HUES64 (cell line): ENCODE measurements around the gene ANO10.

Experiments used
- H3K27ac ChIP-seq: 2 replicates; pipeline ENCODE4 v1.7.0; 2013; ENCODE audit warnings: low read depth, low read length, inconsistent platforms
- H3K27me3 ChIP-seq: 2 replicates; pipeline ENCODE4 v1.6.1; 2013; ENCODE audit warnings: mild to moderate bottlenecking, low read length; ENCODE audit not compliant: insufficient read depth
- H3K36me3 ChIP-seq: 2 replicates; pipeline ENCODE4 v1.6.1; 2013; ENCODE audit warnings: mild to moderate bottlenecking, low read length; ENCODE audit not compliant: insufficient read depth
- H3K4me1 ChIP-seq: 2 replicates; pipeline ENCODE4 v1.6.1; 2013; ENCODE audit warnings: mild to moderate bottlenecking, low read length, moderate library complexity; ENCODE audit not compliant: insufficient read depth
- H3K4me3 ChIP-seq: 2 replicates; pipeline ENCODE4 v1.5.1; 2013; ENCODE audit warnings: mild to moderate bottlenecking, low read length, moderate library complexity
- H3K9ac ChIP-seq: 2 replicates; pipeline ENCODE4 v1.6.1; 2013; ENCODE audit warnings: mild to moderate bottlenecking, low read depth, low read length
- H3K9me3 ChIP-seq: 2 replicates; pipeline ENCODE4 v1.6.1; 2013; ENCODE audit warnings: low read depth, low read length; ENCODE audit not compliant: insufficient read depth
- WGBS: fragments of 150-250, 120-280 bp; methylation state at CpG from one replicate; pipeline ENCODE4 v1.1.7; 2013; ENCODE audit warnings: missing lambda C conversion rate; 5-methylcytosine and 5-hydroxymethylcytosine counted together

The ANO10 gene

DNA sequence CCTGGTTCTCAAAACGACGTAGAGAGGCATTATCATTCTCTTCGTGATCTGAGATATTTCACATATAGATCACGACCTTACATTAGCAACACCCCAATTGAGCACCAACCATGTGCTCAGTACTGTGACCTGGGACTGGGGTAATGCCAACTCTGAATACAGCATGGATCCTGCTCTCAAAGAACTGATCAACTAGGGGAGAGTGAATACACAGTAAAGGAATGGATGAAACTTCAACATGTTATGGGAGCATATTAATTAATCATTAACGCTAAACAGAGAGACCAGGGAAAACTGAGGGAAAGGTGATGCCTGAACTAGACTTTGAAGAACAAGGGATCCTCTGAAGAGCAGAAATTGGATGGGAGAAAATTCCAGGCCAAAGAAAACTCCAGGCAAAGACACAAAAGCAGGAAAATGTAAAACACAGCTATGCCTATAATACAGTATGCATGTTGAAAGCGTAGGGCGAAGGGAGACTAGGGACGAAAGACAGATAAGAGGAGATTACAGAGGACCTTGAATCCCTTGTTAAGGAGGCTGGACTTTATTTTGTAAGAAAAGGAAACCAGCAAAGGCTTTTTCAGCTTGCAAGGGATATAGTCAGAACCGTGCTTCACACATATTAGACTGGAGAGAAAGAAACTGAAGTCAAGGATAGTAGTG, 105.7 kb downstream of the ANO10 start:
- Histone ChIP-seq H3K4me1 (no peaks in the 10 kb centered on the region), H3K27ac (no peak overlapping the region), H3K4me3 (no peak overlapping the region), H3K36me3 (peaks cover 14% of the 10 kb centered on the region), H3K9ac (no peak overlapping the region), H3K27me3 (no peaks in the 10 kb centered on the region), H3K9me3 (peaks cover 3% of the 10 kb centered on the region; the same call in 1 of the 2 replicates)
- 95% methylated on average over 9 of the region's 9 CpGs for WGBS

DNA sequence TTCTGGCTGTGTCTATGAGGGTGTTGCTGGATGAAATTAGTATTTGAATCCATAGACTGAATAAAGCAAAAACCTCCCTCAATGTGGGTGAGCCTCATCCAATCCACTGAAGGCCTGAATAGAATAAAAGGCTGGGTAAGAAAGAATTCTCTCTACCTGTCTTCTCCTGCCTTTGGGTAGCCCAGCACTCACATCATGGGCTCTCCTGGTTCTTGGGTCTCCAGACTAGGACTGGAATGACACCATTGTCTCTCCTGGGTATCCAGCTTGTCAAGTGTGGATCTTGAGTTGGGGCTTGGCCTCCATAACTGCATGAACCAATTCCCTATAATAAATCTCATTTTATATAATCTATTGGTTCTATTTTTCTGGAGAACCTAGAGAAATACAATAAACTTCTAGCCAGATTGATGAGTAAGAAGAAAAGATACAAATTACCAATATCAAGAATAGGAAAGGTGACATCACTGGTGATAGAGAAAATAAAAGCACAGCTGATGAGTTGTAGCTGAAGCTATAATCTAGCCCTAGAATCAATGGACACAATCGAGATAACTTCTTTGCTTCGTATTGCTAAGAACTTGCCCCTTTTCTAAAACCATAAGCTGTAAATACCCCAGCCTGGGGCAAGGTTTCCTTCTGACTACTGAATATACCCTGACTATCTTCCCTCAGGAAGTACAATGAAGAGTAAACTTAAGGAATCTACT, 106.4 kb downstream of the ANO10 start:
- peaks cover 8% of the 10 kb centered on the region for H3K36me3 ChIP-seq
- WGBS = 92% methylated on average over 2 of the region's 2 CpGs
- H3K27me3 ChIP-seq = no peaks in the 10 kb centered on the region
- no peak overlapping the region for H3K27ac ChIP-seq
- no peak overlapping the region for H3K4me3 ChIP-seq
- H3K9me3 ChIP-seq = peaks cover 3% of the 10 kb centered on the region; the same call in 1 of the 2 replicates
- H3K9ac ChIP-seq = no peak overlapping the region
- H3K4me1 ChIP-seq = no peaks in the 10 kb centered on the region

DNA sequence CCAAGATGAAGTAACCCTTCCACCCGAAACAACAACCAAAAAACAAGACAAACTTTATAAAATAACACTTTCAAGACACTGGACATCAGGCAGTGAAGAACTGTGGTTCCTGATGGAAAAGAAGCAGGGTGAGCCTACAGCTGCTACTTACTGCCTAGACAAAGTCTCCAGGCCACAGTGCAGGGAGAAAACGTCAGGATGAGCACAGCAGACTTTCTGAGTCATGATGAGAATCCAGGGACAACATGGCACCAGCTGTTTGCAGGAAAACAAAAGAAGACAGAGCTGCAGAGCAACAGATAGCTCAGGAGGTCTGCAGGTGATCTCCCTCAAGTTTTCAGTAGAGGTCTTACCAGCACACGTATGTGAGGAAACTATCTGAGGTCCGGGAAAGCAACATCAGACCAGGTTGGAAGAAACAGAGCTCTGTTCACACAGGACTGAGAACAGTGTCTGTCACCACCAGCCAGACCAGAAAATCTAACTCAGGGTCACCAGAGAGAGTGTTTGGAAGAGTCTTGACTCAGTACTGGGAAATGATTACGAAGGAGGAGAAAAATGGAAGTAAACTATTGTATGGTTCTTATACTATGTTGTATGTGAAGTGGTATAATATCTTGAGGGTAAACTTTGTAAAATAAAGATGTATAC, 108.9 kb downstream of the ANO10 start:
- H3K9me3 ChIP-seq = no peaks in the 10 kb centered on the region
- H3K4me3 ChIP-seq = no peak overlapping the region
- H3K36me3 ChIP-seq = no peaks in the 10 kb centered on the region
- H3K9ac ChIP-seq = no peak overlapping the region
- no peaks in the 10 kb centered on the region for H3K27me3 ChIP-seq
- 91% methylated on average over 5 of the region's 5 CpGs for WGBS
- H3K4me1 ChIP-seq = no peaks in the 10 kb centered on the region
- H3K27ac ChIP-seq = no peak overlapping the region

DNA sequence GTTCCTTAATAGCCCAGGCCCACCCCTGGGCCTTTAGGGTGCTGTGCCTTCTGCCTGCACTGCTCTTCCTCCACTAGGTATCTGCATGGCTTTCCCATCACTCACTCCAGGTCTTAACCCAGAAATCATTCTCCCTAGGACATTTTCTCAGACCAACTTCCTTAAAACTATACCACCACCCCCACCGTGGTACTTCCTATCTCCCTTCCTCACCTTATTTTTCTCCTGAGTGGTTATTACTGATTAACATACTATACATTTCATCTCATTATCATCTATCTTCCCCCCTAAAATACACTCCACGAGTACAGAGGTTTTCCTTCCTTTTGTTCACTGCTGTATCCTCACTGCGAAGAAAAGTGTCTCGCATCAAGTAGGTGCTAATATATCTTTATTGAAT, 115.2 kb downstream of the ANO10 start:
- H3K9me3 ChIP-seq = no peaks in the 10 kb centered on the region
- H3K4me3 ChIP-seq = no peak overlapping the region
- no peak overlapping the region for H3K9ac ChIP-seq
- no peaks in the 10 kb centered on the region for H3K4me1 ChIP-seq
- H3K36me3 ChIP-seq = no peaks in the 10 kb centered on the region
- H3K27me3 ChIP-seq = no peaks in the 10 kb centered on the region
- WGBS = 94% methylated on average over 2 of the region's 4 CpGs
- H3K27ac ChIP-seq = no peak overlapping the region

DNA sequence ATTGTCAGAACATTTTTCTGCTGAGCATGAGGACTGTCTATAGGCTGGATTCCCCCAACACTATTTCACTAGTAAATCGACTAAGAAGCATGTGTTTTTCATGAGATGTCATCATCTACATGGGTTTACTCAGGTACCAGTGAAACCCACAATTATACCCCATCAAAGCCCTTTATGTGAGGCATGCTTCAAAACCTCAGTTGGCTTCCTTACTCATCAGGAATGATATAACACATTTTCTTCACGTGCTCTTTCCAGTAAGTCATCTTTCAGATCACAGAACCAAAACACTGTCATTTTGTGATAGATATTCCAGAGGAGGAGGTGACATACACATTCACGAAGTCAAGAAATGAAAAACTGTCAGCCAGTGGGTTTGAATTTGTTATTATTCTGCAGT, 116.5 kb downstream of the ANO10 start:
- 67% methylated on average over 3 of the region's 3 CpGs for WGBS
- H3K4me3 ChIP-seq = no peak overlapping the region
- no peaks in the 10 kb centered on the region for H3K4me1 ChIP-seq
- H3K27ac ChIP-seq = no peak overlapping the region
- no peaks in the 10 kb centered on the region for H3K36me3 ChIP-seq
- H3K27me3 ChIP-seq = no peaks in the 10 kb centered on the region
- H3K9me3 ChIP-seq = no peaks in the 10 kb centered on the region
- no peak overlapping the region for H3K9ac ChIP-seq

DNA sequence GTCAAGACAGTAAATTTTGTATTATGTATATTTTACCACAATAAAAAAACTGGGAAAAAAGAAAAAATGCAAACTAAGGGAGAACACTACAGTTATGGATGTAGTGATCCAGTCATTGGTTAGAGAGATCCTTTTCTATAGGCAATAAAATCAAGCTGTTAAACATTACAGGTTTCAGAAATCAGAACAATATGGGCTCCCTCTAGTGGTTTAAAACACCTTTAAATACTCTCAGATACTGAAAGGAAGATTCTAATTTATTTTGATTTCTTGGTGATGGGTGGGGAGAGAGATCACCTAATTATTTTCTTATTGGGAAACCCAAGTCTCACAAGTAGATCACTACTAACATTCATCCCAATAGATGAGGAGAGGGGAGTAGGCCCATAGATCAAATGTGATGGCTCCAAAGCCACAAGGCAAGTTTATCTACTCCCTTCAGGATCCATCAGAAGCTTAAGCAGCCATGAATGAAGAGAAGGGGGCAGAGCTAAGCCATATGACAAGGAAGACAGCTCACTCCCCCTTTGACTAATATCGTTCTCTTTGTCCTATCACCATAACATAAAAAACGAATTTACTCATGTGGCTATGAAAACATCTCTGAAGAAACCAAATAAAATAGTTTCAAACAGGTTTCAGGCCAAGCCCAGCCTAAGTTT, 118.6 kb downstream of the ANO10 start:
- no peak overlapping the region for H3K4me3 ChIP-seq
- no peaks in the 10 kb centered on the region for H3K36me3 ChIP-seq
- H3K4me1 ChIP-seq = 0 out of 2 replicates have a peak, but pooled peaks cover 2% of the 10 kb centered on the region
- no peak overlapping the region for H3K27ac ChIP-seq
- H3K9me3 ChIP-seq = no peaks in the 10 kb centered on the region
- H3K9ac ChIP-seq = no peak overlapping the region
- no peaks in the 10 kb centered on the region for H3K27me3 ChIP-seq
- WGBS = 53% methylated on average over 2 of the region's 2 CpGs

DNA sequence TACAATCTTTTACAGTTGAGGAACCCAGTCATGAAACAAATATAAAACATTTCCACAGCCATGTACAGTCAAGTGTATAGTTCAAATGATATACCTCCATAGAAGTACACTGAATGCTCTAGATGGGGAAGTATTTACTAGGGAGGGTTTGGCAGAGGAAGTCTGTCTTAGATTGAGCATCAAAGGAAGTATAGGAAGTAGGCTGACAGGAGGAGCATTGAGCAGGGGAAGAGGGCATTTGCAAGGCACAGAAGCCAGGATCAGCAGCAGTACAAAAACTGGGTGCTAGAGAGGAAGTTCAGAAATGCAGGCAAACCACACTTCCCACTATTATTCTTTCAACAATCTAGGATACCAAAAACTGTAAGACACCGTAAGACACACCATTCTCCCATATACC, 122.6 kb downstream of the ANO10 start:
- Histone ChIP-seq H3K36me3 (no peaks in the 10 kb centered on the region), H3K4me1 (peaks cover 17% of the 10 kb centered on the region; the same call in 1 of the 2 replicates), H3K9me3 (no peaks in the 10 kb centered on the region), H3K9ac (no peak overlapping the region), H3K27me3 (no peaks in the 10 kb centered on the region), H3K4me3 (no peak overlapping the region), H3K27ac (no peak overlapping the region)
- WGBS = 100% methylated on average over 1 of the region's 1 CpG

DNA sequence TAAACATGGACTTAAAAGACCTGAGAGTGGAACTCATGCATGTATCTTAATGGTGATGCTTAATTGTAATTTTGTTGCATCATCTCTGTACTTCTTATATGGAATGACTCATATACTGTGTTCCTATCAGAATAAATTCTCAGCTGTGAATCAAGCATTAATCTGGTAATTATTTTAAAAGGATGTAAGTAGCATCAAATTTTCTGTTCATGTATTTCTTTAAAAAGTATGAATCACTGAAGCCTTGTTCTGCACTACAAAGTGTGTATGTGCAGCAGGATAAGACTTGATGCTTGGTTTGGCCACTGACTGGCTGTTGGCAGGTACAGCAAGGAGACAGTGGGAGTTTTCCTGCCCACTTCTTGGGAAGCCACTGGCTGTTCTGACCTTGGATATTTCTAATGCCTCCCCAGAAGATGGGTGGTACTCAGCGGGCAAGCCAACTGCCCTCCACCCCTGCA, 123.9 kb downstream of the ANO10 start:
- no peak overlapping the region for H3K9ac ChIP-seq

DNA sequence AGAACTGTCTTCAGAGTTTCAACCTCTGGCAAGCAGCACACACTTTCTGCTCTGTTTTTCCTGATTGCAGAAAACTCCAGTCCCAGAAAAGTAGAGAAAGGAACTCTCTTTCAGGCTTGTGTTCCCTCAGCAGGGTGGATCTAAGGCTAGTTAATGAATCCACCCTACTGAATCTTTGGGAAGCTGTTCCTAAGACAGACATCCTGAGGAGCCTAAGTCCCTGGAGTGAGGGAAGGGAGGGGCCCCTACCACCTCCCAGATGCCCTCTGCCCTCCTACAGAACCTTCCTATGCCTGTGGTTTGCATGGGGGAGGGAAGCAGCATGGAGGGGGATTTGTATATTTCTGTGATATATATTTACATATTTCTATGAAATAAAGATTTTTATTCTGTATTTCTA, 124.4 kb downstream of the ANO10 start:
- Histone ChIP-seq H3K27me3 (no peaks in the 10 kb centered on the region), H3K27ac (peak overlapping the region; percentile 63), H3K4me1 (peaks cover 17% of the 10 kb centered on the region; the same call in 1 of the 2 replicates), H3K4me3 (no peak overlapping the region), H3K9me3 (no peaks in the 10 kb centered on the region), H3K36me3 (no peaks in the 10 kb centered on the region), H3K9ac (no peak overlapping the region)

More for the DNA sequence above, 123.9 kb downstream of the ANO10 start:
- H3K9me3 ChIP-seq = no peaks in the 10 kb centered on the region
- H3K27ac ChIP-seq = no peak overlapping the region
- H3K4me3 ChIP-seq = no peak overlapping the region
- WGBS = 83% methylated on average over 1 of the region's 1 CpG
- H3K4me1 ChIP-seq = peaks cover 17% of the 10 kb centered on the region; the same call in 1 of the 2 replicates
- no peaks in the 10 kb centered on the region for H3K36me3 ChIP-seq
- no peaks in the 10 kb centered on the region for H3K27me3 ChIP-seq

DNA sequence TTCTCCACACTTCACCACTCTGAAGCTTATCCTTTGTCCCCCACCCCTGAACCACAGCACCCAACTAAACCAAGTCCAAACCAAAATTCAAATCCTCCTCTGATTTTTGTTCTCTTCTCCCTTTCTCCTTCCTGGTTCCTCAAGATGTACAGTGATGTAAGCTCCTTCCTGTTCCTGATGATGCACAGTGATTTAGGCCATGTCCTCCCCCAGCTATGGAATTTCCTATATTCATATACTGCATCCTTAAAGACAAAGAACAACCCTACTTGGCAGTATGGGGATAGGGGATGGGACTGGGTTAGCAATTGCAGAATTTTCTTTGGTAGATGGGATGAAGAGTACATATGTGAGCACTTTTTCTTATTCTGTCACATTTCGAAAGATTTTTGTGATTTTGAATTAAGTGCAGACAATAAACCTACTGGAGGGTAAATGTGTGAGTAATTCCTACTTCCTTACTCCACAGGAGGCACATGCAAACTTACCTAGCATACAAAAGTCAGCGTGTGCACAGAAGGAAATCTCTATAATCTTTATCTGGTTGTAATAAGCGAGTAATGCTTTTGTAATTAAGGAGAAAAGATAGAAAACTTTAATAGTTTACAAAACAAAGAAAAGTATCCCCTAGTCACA, 125.0 kb downstream of the ANO10 start:
- 100% methylated on average over 1 of the region's 3 CpGs for WGBS
- Histone ChIP-seq H3K9me3 (no peaks in the 10 kb centered on the region), H3K36me3 (no peaks in the 10 kb centered on the region), H3K27me3 (no peaks in the 10 kb centered on the region), H3K4me1 (peaks cover 17% of the 10 kb centered on the region; the same call in 1 of the 2 replicates), H3K4me3 (no peak overlapping the region), H3K9ac (no peak overlapping the region), H3K27ac (peak overlapping the region; percentile 63)
